Activated T-helper 2 cell treated with anti-CD3 and anti-CD28 coated beads, Interferon-gamma antibody, Interleukin-2, Interleukin-4, amounts not matched to agents 10 μg/mL and 5 μg/mL and 100 μg/mL, durations not matched to agents 14 hours and 24 hours and 36 hours (primary cell): Measurements from ENCODE around the gene KLHDC8B. TPM values are rescaled to one million over a fixed set of nuclear protein-coding genes. Genes with fewer than 3 reads are reported as not detected.
"Not testable (repeated sequence)": the region's sequence is repeated elsewhere in the genome, so short reads cannot be mapped to it uniquely, and the experiment has no call there.

Source experiments
- DNase-seq: peaks from one replicate; pipeline ENCODE4 v3.0.0; 2021; ENCODE audit warnings: low spot score
- H3K27ac Mint-ChIP-seq: one replicate; pipeline ENCODE4 v1.8.0; 2021; ENCODE audit warnings: mixed read lengths
- H3K27me3 Mint-ChIP-seq: one replicate; pipeline ENCODE4 v1.8.0; 2021; ENCODE audit warnings: low read depth, mixed read lengths
- H3K36me3 Mint-ChIP-seq: one replicate; pipeline ENCODE4 v1.8.0; 2021; ENCODE audit warnings: low read depth, mixed read lengths
- H3K4me1 Mint-ChIP-seq: one replicate; pipeline ENCODE4 v1.8.0; 2021; ENCODE audit warnings: low read depth, mixed read lengths
- H3K4me3 Mint-ChIP-seq: one replicate; pipeline ENCODE4 v1.8.0; 2021; ENCODE audit warnings: low read depth, mild to moderate bottlenecking, moderate library complexity, mixed read lengths
- H3K9me3 Mint-ChIP-seq: one replicate; pipeline ENCODE4 v1.8.0; 2021; ENCODE audit warnings: mixed read lengths
- intact Hi-C: fragments of 100-400 bp; cut with micrococcal nuclease; formaldehyde crosslinking; loops from one replicate; pipeline ENCODE4 v1.15.1; 2023
- total RNA-seq: library from RNA; stranded (reverse); gene quantifications from 2 replicates; pipeline ENCODE4 v1.2.3, GENCODE V29; 2022

KLHDC8B gene
- total RNA-seq, 1 donor from 2014 or later, result 2.6 TPM

GRCh38 chr3:49213998-49214397, 42.6 kb downstream of the KLHDC8B start:
- Mint-ChIP-seq H3K27me3 (no peaks in the 10 kb centered on the region), H3K27ac (no peak overlapping the region), H3K4me3 (no peak overlapping the region), H3K4me1 (peaks cover 3% of the 10 kb centered on the region), H3K9me3 (peaks cover 10% of the 10 kb centered on the region), H3K36me3 (no peaks in the 10 kb centered on the region)
- DNase-seq, result no peak
- intact Hi-C loops, result no loop called here

- intact Hi-C loops, H3K27ac Mint-ChIP-seq, H3K27me3 Mint-ChIP-seq, H3K36me3 Mint-ChIP-seq, DNase-seq, H3K4me3 Mint-ChIP-seq, H3K4me1 Mint-ChIP-seq: not testable (repeated sequence)
- H3K9me3 Mint-ChIP-seq, result peaks cover 10% of the 10 kb centered on the region
Measured at GRCh38 chr3:49216687-49217086, 45.3 kb downstream of the KLHDC8B start.

GRCh38 chr3:49217108-49217507, 45.7 kb downstream of the KLHDC8B start:
- H3K4me1 Mint-ChIP-seq, H3K36me3 Mint-ChIP-seq, intact Hi-C loops, H3K27ac Mint-ChIP-seq, H3K27me3 Mint-ChIP-seq, H3K4me3 Mint-ChIP-seq, DNase-seq: not testable (repeated sequence)
- H3K9me3 Mint-ChIP-seq, result peaks cover 13% of the 10 kb centered on the region

- Mint-ChIP-seq H3K36me3 (no peaks in the 10 kb centered on the region), H3K4me3 (no peak overlapping the region), H3K27ac (no peak overlapping the region), H3K27me3 (no peaks in the 10 kb centered on the region), H3K4me1 (peaks cover 3% of the 10 kb centered on the region), H3K9me3 (peaks cover 19% of the 10 kb centered on the region)
- DNase-seq, result no peak
- intact Hi-C loops, result no loop called here
Measured at GRCh38 chr3:49217688-49218470, 46.5 kb downstream of the KLHDC8B start.

- H3K4me3 Mint-ChIP-seq, H3K4me1 Mint-ChIP-seq, H3K27me3 Mint-ChIP-seq, H3K36me3 Mint-ChIP-seq, intact Hi-C loops, H3K27ac Mint-ChIP-seq, DNase-seq: not testable (repeated sequence)
- H3K9me3 Mint-ChIP-seq, result peaks cover 23% of the 10 kb centered on the region
Measured at GRCh38 chr3:49218471-49218989, 47.1 kb downstream of the KLHDC8B start.

- H3K4me1 Mint-ChIP-seq, result peaks cover 3% of the 10 kb centered on the region
- H3K36me3 Mint-ChIP-seq, result no peaks in the 10 kb centered on the region
- no peak for DNase-seq
Measured at GRCh38 chr3:49219132-49219531, 47.7 kb downstream of the KLHDC8B start.

GRCh38 chr3:49220985-49221563, 49.7 kb downstream of the KLHDC8B start:
- H3K27ac Mint-ChIP-seq, H3K4me1 Mint-ChIP-seq, DNase-seq, H3K27me3 Mint-ChIP-seq, intact Hi-C loops, H3K36me3 Mint-ChIP-seq, H3K4me3 Mint-ChIP-seq: not testable (repeated sequence)
- H3K9me3 Mint-ChIP-seq, result peaks cover 18% of the 10 kb centered on the region

More at GRCh38 chr3:49219132-49219531, 47.7 kb downstream of the KLHDC8B start:
- no peak overlapping the region for H3K27ac Mint-ChIP-seq
- no peak overlapping the region for H3K4me3 Mint-ChIP-seq
- H3K27me3 Mint-ChIP-seq, result no peaks in the 10 kb centered on the region
- H3K9me3 Mint-ChIP-seq, result peaks cover 23% of the 10 kb centered on the region
- intact Hi-C loops, result no loop called here

- H3K27ac Mint-ChIP-seq, result no peak overlapping the region
- H3K9me3 Mint-ChIP-seq, result peaks cover 24% of the 10 kb centered on the region
- intact Hi-C loops, result no loop called here
- DNase-seq, result no peak
- no peaks in the 10 kb centered on the region for H3K4me1 Mint-ChIP-seq
- no peak overlapping the region for H3K4me3 Mint-ChIP-seq
- H3K36me3 Mint-ChIP-seq, result no peaks in the 10 kb centered on the region
- no peaks in the 10 kb centered on the region for H3K27me3 Mint-ChIP-seq
Measured at GRCh38 chr3:49222002-49222401, 50.6 kb downstream of the KLHDC8B start.

Other genes with a start within 250 kb of the KLHDC8B start
- 37.8 and 39.1 TPM in 2 replicates for gene P4HTM, start 181.4 kb upstream of the KLHDC8B start, total RNA-seq
- 161 and 167 TPM in 2 replicates for gene WDR6, start 164.2 kb upstream of the KLHDC8B start, total RNA-seq
- gene DALRD3, start 153.0 kb upstream of the KLHDC8B start, total RNA-seq, result 30.4 and 30.5 TPM in 2 replicates
- 118 and 120 TPM in 2 replicates for gene NDUFAF3, start 149.5 kb upstream of the KLHDC8B start, total RNA-seq
- gene IMPDH2, start 142.2 kb upstream of the KLHDC8B start, total RNA-seq, result 412 and 416 TPM in 2 replicates
- 145 and 164 TPM in 2 replicates for gene QRICH1, start 77.5 kb upstream of the KLHDC8B start, total RNA-seq
- 209 and 226 TPM in 2 replicates for gene QARS1, start 66.8 kb upstream of the KLHDC8B start, total RNA-seq
- 47.9 and 54.8 TPM in 2 replicates for gene USP19, start 50.8 kb upstream of the KLHDC8B start, total RNA-seq
- 0.34 TPM in 1 of 2 replicates, not detected in the other for gene LAMB2, start 38.5 kb upstream of the KLHDC8B start, total RNA-seq
- gene CCDC71, start 5.3 kb upstream of the KLHDC8B start, total RNA-seq, result 24.4 and 24.9 TPM in 2 replicates
- gene C3orf62, start 105.6 kb downstream of the KLHDC8B start, total RNA-seq, result 7.7 and 7.8 TPM in 2 replicates
- gene USP4, start 168.5 kb downstream of the KLHDC8B start, total RNA-seq, result 78.6 and 82.7 TPM in 2 replicates
- gene GPX1, start 186.8 kb downstream of the KLHDC8B start, total RNA-seq, result 168 and 173 TPM in 2 replicates
- 425 and 428 TPM in 2 replicates for gene RHOA, start 240.4 kb downstream of the KLHDC8B start, total RNA-seq
- 18.9 and 19.4 TPM in 2 replicates for gene TCTA, start 240.8 kb downstream of the KLHDC8B start, total RNA-seq